Hepatocyte (in vitro differentiated cells): ENCODE measurements around the gene SLC5A7.

ENCODE experiments used
- EZH2 ChIP-seq: fragments of 200-600 bp; sonication (generic); IDR thresholded peaks from 2 replicates; pipeline ENCODE4 v1.6.1; 2016; ENCODE audit warnings: antibody characterized with exemption, mild to moderate bottlenecking, borderline replicate concordance
- EZH2phosphoT487 ChIP-seq: fragments of 200-600 bp; sonication (generic); IDR thresholded peaks from one replicate; pipeline ENCODE4 v1.6.1; 2018; ENCODE audit warnings: antibody characterized with exemption, mild to moderate bottlenecking, low read depth, moderate library complexity; ENCODE audit not compliant: unreplicated experiment, severe bottlenecking
- TF ChIP-seq, protein P1 (sequence below): fragments of 200-600 bp; sonication (generic); IDR thresholded peaks from 2 replicates; pipeline ENCODE4 v1.5.1; 2016; ENCODE audit warnings: antibody characterized with exemption, mild to moderate bottlenecking; ENCODE audit not compliant: poor library complexity

DNA sequence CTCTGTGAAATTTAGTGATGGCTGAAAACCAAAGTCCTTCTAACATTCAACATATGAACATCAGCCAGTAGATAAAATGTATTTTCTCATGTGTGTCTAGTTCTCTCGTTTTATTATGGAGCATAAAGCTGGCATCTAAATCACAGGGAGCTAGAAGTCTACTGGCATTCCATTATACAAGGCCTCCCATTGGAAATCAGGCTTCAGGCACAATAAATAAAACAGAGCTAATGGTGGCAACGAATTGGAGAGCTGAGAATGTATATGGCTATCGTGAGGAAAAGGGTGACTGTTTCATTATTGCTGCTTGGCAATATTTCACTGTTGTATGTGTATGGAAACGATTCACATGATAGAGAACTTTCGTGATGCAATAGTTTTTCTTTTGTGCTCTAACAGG lies 62.4 kb downstream of the SLC5A7 start:
- TF ChIP-seq, protein P1, sequence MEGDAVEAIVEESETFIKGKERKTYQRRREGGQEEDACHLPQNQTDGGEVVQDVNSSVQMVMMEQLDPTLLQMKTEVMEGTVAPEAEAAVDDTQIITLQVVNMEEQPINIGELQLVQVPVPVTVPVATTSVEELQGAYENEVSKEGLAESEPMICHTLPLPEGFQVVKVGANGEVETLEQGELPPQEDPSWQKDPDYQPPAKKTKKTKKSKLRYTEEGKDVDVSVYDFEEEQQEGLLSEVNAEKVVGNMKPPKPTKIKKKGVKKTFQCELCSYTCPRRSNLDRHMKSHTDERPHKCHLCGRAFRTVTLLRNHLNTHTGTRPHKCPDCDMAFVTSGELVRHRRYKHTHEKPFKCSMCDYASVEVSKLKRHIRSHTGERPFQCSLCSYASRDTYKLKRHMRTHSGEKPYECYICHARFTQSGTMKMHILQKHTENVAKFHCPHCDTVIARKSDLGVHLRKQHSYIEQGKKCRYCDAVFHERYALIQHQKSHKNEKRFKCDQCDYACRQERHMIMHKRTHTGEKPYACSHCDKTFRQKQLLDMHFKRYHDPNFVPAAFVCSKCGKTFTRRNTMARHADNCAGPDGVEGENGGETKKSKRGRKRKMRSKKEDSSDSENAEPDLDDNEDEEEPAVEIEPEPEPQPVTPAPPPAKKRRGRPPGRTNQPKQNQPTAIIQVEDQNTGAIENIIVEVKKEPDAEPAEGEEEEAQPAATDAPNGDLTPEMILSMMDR, result no peak
- TF ChIP-seq EZH2 (no peak), EZH2phosphoT487 (no peak)
